HepG2 (cell line): ENCODE measurements around the gene ZBTB17. TPM values are rescaled to one million over a fixed set of nuclear protein-coding genes. Genes with fewer than 3 reads are reported as not detected.

Source experiments
- ATAC-seq: fragments of 200-7000 bp; cut with Tn5 transposase; 3 replicates; pipeline ENCODE4 v1.9.1; 2020; ENCODE audit warnings: mild to moderate bottlenecking, moderate library complexity
- BruUV-seq: library from RNA; stranded (reverse); fragments of 400-500 nt; replicated peaks from 2 replicates; lab custom pipeline; 2021; lab: Mats Ljungman, UMichigan
- CTCF ChIA-PET: fragments of 300-600 bp; formaldehyde crosslinking; extraction: SDS; loops from one replicate; lab custom pipeline; 2021; ENCODE audit warnings: low total read pairs, inconsistent platforms, low intra/inter-chr PET ratio; lab: Yijun Ruan, JAX
- POLR2A ChIA-PET: fragments of 350-600 bp; sonication (Branson Sonifier 250); formaldehyde crosslinking; loops from one replicate; lab custom pipeline; 2020; ENCODE audit warnings: antibody characterized with exemption, inconsistent platforms; lab: Yijun Ruan, JAX
- DNase-seq: peaks from one replicate; pipeline ENCODE4 v3.0.0-alpha.2; 2015; ENCODE audit warnings: low spot score
- FAIRE-seq: peaks from 3 replicates; lab custom pipeline; 2011; peaks lifted over from hg19 to GRCh38; lab: Jason Lieb, UNC
- H2AFZ ChIP-seq: one replicate; pipeline ENCODE4 v1.6.1; 2011; ENCODE audit warnings: low read length, inconsistent platforms
- H3K27ac ChIP-seq: fragments of 300-600 bp; 3 replicates; pipeline ENCODE4 v1.8.0; 2011; ENCODE audit warnings: mixed run types, mild to moderate bottlenecking, mixed read lengths, low read length, inconsistent platforms; ENCODE audit not compliant: insufficient read depth; ENCODE audit errors: extremely low read length
- H3K27me3 ChIP-seq, 2 experiments: fragments of 200-600 bp in 1 of 2; 2 replicates in 1 of 2; 3 replicates in 1 of 2; pipeline versions ENCODE4 v1.6.0 to v1.8.0; 2011; ENCODE audit warnings: low read length in 2 of 2, mild to moderate bottlenecking in 2 of 2, moderate library complexity in 2 of 2, inconsistent platforms in 1 of 2; ENCODE audit not compliant: insufficient read depth in 2 of 2, control insufficient read depth in 1 of 2
- H3K36me3 ChIP-seq, 2 experiments: fragments of 200-600 bp in 1 of 2; replicated peaks in 1 of 2; 2 replicates in 1 of 2; 3 replicates in 1 of 2; pipeline versions ENCODE4 v1.5.1 to v1.8.0; 2011; ENCODE audit warnings: low read length in 2 of 2, inconsistent platforms in 1 of 2; ENCODE audit not compliant: insufficient read depth in 2 of 2, control insufficient read depth in 1 of 2
- H3K4me1 ChIP-seq: 2 replicates; pipeline ENCODE4 v1.5.1; 2012; ENCODE audit warnings: low read length, inconsistent platforms; ENCODE audit not compliant: insufficient read depth
- H3K4me2 ChIP-seq: 2 replicates; pipeline ENCODE4 v1.6.0; 2011; ENCODE audit warnings: low read depth, low read length, inconsistent platforms
- H3K4me3 ChIP-seq, 3 experiments: fragments of 200-600 bp in 1 of 3; sonication (generic), shearing (Covaris generic) in 1 of 3; replicated peaks in 1 of 3; 2 replicates each; pipeline ENCODE4 v1.5.1; 2011 to 2016; ENCODE audit warnings: low read length in 3 of 3, inconsistent platforms in 2 of 3, low read depth in 2 of 3, mild to moderate bottlenecking in 2 of 3, control low read depth in 1 of 3, mixed read lengths in 1 of 3; ENCODE audit not compliant: insufficient read depth in 1 of 3
- H3K79me2 ChIP-seq: one replicate; pipeline ENCODE4 v1.6.1; 2011; ENCODE audit warnings: low read length, inconsistent platforms; ENCODE audit not compliant: insufficient read depth
- H3K9ac ChIP-seq: 2 replicates; pipeline ENCODE4 v1.6.0; 2011; ENCODE audit warnings: mild to moderate bottlenecking, low read depth, low read length, inconsistent platforms; ENCODE audit not compliant: insufficient read depth
- H3K9me3 ChIP-seq: 2 replicates; pipeline ENCODE4 v1.5.1; 2012; ENCODE audit warnings: mild to moderate bottlenecking, low read length
- H4K20me1 ChIP-seq: 2 replicates; pipeline ENCODE4 v1.6.0; 2011; ENCODE audit warnings: inconsistent platforms, mild to moderate bottlenecking, low read length, moderate library complexity; ENCODE audit not compliant: insufficient read depth
- GATAD2A ChIP-seq: IDR thresholded peaks from 2 replicates; pipeline ENCODE4 v1.6.1; 2016
- HNRNPUL1 ChIP-seq: fragments of 200-400 bp; formaldehyde crosslinking; IDR thresholded peaks from 2 replicates; pipeline ENCODE4 v1.6.1; 2017; ENCODE audit warnings: low read depth, mild to moderate bottlenecking, low read length, moderate library complexity
- KDM2A ChIP-seq: sonication (generic); formaldehyde crosslinking; IDR thresholded peaks from 2 replicates; pipeline ENCODE4 v1.4.0; 2020; ENCODE audit warnings: low read depth, missing genetic modification reagents, borderline replicate concordance
- SP140L ChIP-seq: sonication (generic); formaldehyde crosslinking; IDR thresholded peaks from 2 replicates; pipeline ENCODE4 v1.4.0; 2020; ENCODE audit warnings: missing genetic modification reagents, borderline replicate concordance
- SP2 ChIP-seq: sonication (generic); formaldehyde crosslinking; IDR thresholded peaks from 2 replicates; pipeline ENCODE4 v1.5.1; 2020; ENCODE audit warnings: mild to moderate bottlenecking, missing genetic modification reagents
- U2AF2 ChIP-seq: fragments of 200-400 bp; formaldehyde crosslinking; IDR thresholded peaks from 2 replicates; pipeline ENCODE4 v1.6.1; 2017; ENCODE audit warnings: low read depth, mild to moderate bottlenecking, low read length
- XBP1 ChIP-seq: sonication (generic); formaldehyde crosslinking; IDR thresholded peaks from 2 replicates; pipeline ENCODE4 v1.5.0; 2020; ENCODE audit warnings: missing genetic modification reagents
- ZNF333 ChIP-seq: sonication (generic); formaldehyde crosslinking; IDR thresholded peaks from 2 replicates; pipeline ENCODE4 v1.4.0; 2020; ENCODE audit warnings: mild to moderate bottlenecking, missing genetic modification reagents, borderline replicate concordance
- ZNF615 ChIP-seq: sonication (generic); formaldehyde crosslinking; IDR thresholded peaks from 2 replicates; pipeline ENCODE4 v1.5.0; 2020; ENCODE audit warnings: mild to moderate bottlenecking, missing genetic modification reagents, borderline replicate concordance
- WGBS: methylation state at CpG from one replicate; pipeline ENCODE4 v1.1.6; 2017; ENCODE audit warnings: low lambda C conversion rate; 5-methylcytosine and 5-hydroxymethylcytosine counted together
- in situ Hi-C: cut with HindIII; loops from 2 replicates; pipeline ENCODE4 v1.10.0; 2017; ENCODE audit warnings: low pct_unique_long_range_greater_than_20kb; ENCODE audit not compliant: extremely low pct_ligation_motif_present
- intact Hi-C: fragments of 100-400 bp; cut with micrococcal nuclease; formaldehyde crosslinking; loops from one replicate; pipeline ENCODE4 v1.10.0; 2022; ENCODE audit not compliant: unreplicated experiment
- polyA plus RNA-seq, 8 experiments: library from polyadenylated mRNA; depleted of rRNA in 3 of 8; stranded (reverse) in 7 of 8; unstranded in 1 of 8; fragments of >200 nt; fragmentation: Illumina TruSeq in 4 of 8; extraction: Trizol in 4 of 8; gene quantifications; 2 replicates each; pipeline versions ENCODE4 v1.2.1 to v1.2.3, GENCODE V29; 2011 to 2016; ENCODE audit warnings: low read depth in 4 of 8, missing spikeins in 1 of 8, mixed read lengths in 1 of 8; ENCODE audit not compliant: insufficient read depth in 1 of 8
- total RNA-seq, 5 experiments: library from RNA; depleted of rRNA; stranded (reverse); fragments of >200 nt; fragmentation: Illumina TruSeq; extraction: Trizol; gene quantifications; 2 replicates each; pipeline ENCODE4 v1.2.3, GENCODE V29; 2016; ENCODE audit warnings: low read depth in 1 of 5
- TF ChIP-seq, protein P1 (sequence below): sonication (generic); formaldehyde crosslinking; IDR thresholded peaks from 2 replicates; pipeline ENCODE4 v1.5.0; 2020; ENCODE audit warnings: missing genetic modification reagents, mild to moderate bottlenecking, borderline replicate concordance
- TF ChIP-seq, protein P2 (sequence below): sonication (generic); formaldehyde crosslinking; IDR thresholded peaks from 2 replicates; pipeline ENCODE4 v1.4.0; 2020; ENCODE audit warnings: missing genetic modification reagents, borderline replicate concordance

Gene ZBTB17
- total and polyA plus RNA-seq, 2 of the 13 experiments (the other 11 are each of a cell fraction or from before 2014, with no cell fraction given): 16.7 to 17.0 TPM

DNA sequence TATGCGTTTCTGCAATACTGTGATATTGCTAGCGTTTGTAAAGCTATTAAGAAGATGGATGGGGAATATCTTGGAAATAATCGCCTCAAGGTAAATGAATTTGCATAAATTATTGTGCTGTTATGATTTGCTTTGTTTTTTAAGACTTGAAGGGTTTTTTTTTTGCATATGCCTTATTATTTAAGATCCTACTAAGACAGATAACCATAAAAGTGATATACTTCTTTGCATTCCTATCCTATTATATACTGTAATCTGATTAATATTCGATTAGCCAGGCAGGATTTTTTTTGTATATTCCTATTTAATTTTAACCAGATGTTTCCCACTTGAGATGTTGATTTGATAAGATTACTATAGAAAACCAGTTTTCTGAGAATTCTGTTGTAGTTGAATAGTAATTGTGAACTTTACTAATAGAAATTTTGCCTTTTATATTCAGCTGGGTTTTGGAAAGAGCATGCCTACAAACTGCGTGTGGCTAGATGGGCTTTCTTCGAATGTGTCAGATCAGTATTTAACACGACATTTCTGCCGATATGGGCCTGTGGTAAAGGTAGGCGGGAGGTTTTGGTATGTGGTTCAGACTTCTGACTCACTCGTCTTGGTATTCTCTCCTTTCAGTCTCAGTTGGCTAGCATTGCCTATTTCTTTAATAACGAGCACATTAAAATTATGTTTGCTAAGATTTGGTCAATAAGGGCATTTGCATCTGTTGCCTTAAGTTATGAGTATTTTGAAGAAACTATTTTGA is 56.8 kb downstream of the ZBTB17 start:
- H4K20me1 ChIP-seq: no peaks in the 10 kb centered on the region
- in situ Hi-C loops: no loop called here
- ChIA-PET CTCF (no interaction called here), POLR2A (no interaction called here)
- H3K27ac ChIP-seq: no peak overlapping the region
- no peak overlapping the region for H2AFZ ChIP-seq
- H3K27me3 ChIP-seq: no peaks in the 10 kb centered on the region
- intact Hi-C loops: no loop called here
- no peak for FAIRE-seq
- H3K4me3 ChIP-seq: no peak overlapping the region
- H3K9me3 ChIP-seq: no peaks in the 10 kb centered on the region
- no peaks in the 10 kb centered on the region for H3K79me2 ChIP-seq
- peaks cover 23 to 83% of the 10 kb centered on the region in 2 experiments for H3K36me3 ChIP-seq
- no TSS peak for BruUV-seq
- no peaks in the 10 kb centered on the region for H3K4me1 ChIP-seq
- no peak for DNase-seq
- WGBS: 96% methylated on average over 11 of the region's 11 CpGs
- no peak overlapping the region for H3K9ac ChIP-seq
- ATAC-seq: no peak
- no peak overlapping the region for H3K4me2 ChIP-seq
- TF ChIP-seq SP2 (CRISPR knock-in tag) (no peak), HNRNPUL1 (no peak), GATAD2A (no peak)

DNA sequence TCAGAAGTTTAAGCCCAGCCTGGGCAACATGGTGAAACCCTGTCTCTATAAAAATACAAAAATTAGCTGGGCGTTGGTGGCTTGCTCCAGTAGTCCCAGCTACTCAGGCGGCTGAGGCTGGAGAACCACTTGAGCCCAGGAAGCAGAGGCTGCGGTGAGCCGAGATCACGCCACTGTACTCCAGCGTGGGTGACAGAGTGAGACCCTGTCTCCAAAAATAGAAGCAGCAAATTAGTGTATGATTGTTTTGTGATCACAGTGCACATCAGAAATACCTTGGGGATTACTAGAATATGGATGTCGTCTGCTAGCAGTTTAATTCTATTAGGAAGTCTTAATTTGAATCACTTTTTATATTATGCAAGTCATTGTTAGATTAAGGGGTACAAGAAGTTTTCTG is 59.0 kb downstream of the ZBTB17 start:
- intact Hi-C loops: no loop called here
- Histone ChIP-seq H4K20me1 (no peaks in the 10 kb centered on the region; the same call in 1 of the 2 replicates), H3K79me2 (peaks cover 5% of the 10 kb centered on the region), H2AFZ (no peak overlapping the region)
- no TSS peak for BruUV-seq
- in situ Hi-C loops: no loop called here
- no peak for TF ChIP-seq KDM2A (CRISPR knock-in tag)
- TF ChIP-seq U2AF2: no peak
- TF ChIP-seq, protein P1, sequence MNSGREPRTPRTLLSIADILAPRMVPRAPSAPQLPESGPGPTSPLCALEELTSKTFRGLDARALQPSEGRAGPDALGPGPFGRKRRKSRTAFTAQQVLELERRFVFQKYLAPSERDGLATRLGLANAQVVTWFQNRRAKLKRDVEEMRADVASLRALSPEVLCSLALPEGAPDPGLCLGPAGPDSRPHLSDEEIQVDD (CRISPR knock-in tag): no peak
- no peak for TF ChIP-seq XBP1 (CRISPR knock-in tag)
- TF ChIP-seq, protein P2, sequence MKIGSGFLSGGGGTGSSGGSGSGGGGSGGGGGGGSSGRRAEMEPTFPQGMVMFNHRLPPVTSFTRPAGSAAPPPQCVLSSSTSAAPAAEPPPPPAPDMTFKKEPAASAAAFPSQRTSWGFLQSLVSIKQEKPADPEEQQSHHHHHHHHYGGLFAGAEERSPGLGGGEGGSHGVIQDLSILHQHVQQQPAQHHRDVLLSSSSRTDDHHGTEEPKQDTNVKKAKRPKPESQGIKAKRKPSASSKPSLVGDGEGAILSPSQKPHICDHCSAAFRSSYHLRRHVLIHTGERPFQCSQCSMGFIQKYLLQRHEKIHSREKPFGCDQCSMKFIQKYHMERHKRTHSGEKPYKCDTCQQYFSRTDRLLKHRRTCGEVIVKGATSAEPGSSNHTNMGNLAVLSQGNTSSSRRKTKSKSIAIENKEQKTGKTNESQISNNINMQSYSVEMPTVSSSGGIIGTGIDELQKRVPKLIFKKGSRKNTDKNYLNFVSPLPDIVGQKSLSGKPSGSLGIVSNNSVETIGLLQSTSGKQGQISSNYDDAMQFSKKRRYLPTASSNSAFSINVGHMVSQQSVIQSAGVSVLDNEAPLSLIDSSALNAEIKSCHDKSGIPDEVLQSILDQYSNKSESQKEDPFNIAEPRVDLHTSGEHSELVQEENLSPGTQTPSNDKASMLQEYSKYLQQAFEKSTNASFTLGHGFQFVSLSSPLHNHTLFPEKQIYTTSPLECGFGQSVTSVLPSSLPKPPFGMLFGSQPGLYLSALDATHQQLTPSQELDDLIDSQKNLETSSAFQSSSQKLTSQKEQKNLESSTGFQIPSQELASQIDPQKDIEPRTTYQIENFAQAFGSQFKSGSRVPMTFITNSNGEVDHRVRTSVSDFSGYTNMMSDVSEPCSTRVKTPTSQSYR: no peak
- no peak for TF ChIP-seq ZNF615 (CRISPR knock-in tag)
- TF ChIP-seq SP140L (CRISPR knock-in tag): no peak
- no peak for TF ChIP-seq ZNF333
- TF ChIP-seq, all 625 proteins: peak for 0
- ATAC-seq: no peak
- H3K27ac ChIP-seq: no peak overlapping the region
- H3K36me3 ChIP-seq: peaks cover 22 to 80% of the 10 kb centered on the region in 2 experiments
- no peak overlapping the region for H3K4me2 ChIP-seq
- no peaks in the 10 kb centered on the region for H3K9me3 ChIP-seq
- 97% methylated on average over 7 of the region's 7 CpGs for WGBS
- POLR2A ChIA-PET: no interaction called here
- CTCF ChIA-PET: no interaction called here
- no peak for FAIRE-seq
- no peaks in the 10 kb centered on the region for H3K4me1 ChIP-seq
- H3K9ac ChIP-seq: no peak overlapping the region
- H3K4me3 ChIP-seq: no peak overlapping the region
- no peaks in the 10 kb centered on the region for H3K27me3 ChIP-seq
- DNase-seq: no peak
